GM18517 (cell line): ENCODE data around the gene INSYN2A.

ENCODE experiments used
- ATAC-seq: cut with Tn5 transposase; IDR thresholded peaks from one replicate; pipeline ENCODE4 v1.9.1; 2021; ENCODE audit warnings: mild to moderate bottlenecking, moderate library complexity; ENCODE audit not compliant: unreplicated experiment

The INSYN2A gene

DNA sequence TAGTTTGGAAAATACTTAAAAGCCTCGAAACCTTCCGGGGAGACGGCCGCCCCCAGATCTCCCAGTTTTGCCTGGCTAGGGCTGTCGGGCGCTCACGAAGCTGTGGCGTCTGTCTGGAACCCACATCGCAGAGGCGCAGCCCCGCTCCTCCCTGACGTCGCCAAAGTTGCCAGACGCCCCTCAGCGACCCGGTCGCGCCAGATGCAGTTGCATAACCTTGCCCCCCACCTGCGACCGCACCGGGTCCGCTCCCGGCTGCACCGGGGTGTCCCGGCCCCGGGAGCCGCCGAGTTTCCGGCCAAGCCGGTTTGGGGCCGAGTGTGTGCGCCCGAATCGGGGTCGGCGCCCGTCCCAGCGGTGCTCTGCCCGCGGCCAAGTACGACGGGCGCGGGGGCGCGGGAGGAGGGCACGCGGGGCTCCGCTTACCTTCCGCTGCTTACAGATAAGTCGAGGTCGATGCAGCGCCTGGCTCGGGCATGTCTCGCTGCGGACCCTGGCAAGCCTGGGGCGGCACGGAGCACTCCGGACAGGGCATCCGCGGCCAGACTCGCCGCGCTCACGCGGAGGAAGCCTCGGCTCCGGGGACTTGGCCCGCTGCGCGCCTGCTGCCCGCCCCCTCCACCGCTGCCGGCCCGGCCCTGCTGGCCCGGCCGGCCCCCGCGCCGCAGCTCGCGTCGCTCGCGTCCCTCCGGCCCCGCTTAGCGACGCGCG, 665 bp downstream of the INSYN2A start:
- ATAC-seq = no peak

DNA sequence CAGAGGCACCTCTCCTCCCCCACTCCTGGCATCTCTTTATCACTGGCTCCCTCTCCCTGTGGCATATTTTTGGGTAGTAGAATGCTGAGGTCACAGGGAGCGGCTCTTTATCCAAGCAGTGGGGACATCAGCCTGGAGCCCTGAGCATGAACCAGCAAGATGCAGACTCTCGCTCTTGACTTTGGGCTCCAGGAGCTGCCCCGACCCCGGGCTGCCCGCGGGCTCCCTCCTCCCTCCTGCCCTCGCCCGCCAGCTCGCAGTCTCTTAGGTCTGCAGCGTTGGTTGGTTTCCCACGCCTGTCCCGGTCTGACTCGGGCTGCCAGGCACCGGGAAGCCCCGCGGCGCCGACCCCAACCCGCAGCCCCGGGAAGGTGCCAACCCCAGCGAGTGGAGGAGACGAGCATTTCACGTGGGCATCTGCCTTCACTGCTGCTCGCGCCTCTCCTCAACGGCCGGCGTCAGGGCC, 1.3 kb downstream of the INSYN2A start:
- ATAC-seq = no peak

DNA sequence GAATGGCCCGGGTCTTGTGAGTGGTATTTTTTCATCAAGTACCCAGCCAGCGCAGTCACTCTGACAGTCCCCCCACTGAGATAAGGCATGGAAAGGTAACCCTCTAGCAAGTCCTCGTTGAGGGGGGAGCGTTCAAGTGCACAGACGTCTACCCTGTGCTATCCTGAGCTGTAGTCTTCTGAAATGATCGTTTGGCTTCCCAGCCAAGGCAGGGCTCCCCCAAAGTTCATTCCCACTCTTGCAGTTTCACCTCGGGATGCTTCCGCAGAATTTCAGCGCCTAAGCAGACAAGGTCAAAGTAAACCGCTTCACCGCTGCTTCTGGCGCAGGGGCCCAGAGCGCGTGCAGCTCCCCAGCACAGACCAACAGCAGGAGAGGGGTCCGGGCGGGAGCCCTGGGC, 1.8 kb downstream of the INSYN2A start:
- no peak for ATAC-seq

DNA sequence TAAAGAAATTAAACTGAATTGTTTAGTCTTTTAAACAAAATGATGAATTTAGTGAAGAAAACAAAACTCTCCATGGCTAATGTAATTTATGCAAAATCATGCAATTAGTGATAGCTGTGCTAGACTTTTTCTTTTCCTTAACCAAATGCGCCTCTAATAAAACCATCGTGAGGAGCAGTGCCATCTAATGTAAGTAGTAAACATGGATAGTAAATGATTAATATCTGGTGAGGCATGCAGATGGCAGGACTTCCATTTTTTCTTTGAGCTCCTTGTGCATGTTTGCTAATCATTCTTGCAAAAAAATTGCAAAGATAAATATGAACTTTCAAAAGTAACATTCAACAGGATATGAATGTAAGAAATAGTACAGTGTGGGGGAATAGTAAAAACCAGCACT, 2.3 kb downstream of the INSYN2A start:
- ATAC-seq = no peak

DNA sequence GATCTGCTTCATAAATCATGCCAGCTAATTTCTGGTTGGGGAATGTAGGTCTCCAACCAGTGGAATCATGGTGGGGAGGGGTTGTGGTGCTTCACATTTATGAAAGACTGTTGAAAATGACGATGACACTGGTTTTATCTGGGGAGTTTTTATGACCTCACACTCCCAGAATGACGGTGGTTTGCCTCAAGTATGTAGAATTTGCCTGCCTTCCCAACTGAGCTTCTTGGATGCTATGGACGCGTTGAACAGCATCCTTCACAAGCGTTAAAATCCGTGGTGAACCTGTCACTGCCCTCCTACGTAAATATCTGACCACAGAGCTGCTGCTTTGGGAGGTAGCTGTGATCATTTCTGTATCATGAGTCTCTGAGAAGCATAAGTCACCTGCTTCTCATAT, 3.3 kb downstream of the INSYN2A start:
- ATAC-seq = no peak

DNA sequence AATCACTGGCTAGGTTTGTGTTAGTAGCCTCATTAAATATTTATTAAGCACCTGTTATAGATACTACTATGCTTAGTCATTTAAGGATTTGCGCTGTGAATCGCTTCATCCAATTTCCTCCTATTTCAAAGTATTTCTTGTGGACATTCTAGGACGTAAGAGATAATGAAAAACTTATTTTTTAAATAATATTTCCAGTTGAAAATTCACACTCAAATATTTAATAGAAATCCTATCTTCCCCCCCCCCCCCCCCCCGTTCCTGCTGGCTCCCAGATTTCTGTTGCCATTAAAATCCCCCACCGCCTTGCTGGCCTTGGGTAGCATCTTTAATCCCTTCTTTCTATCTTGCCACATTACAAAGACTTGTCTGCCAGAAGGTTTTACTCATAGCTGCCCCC, 6.0 kb downstream of the INSYN2A start:
- no peak for ATAC-seq

DNA sequence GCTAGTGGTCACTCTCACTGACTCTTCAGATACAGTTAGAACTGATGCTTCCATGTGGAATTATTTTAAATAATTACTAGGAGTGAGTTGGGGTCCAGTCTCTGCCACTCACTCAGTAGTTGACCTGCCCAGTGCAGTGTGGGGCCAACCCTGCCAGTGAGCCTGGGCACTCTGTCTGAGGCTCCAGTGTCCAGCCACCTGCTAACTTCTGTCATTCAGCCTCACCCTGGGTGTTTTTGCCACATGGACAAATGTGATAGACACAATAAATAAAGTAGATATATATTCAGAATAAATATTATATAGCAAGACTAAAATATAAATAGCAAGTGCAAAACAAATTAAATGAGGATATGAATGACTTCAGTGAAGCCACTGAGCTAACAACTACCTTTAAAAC, 7.2 kb downstream of the INSYN2A start:
- no peak for ATAC-seq

DNA sequence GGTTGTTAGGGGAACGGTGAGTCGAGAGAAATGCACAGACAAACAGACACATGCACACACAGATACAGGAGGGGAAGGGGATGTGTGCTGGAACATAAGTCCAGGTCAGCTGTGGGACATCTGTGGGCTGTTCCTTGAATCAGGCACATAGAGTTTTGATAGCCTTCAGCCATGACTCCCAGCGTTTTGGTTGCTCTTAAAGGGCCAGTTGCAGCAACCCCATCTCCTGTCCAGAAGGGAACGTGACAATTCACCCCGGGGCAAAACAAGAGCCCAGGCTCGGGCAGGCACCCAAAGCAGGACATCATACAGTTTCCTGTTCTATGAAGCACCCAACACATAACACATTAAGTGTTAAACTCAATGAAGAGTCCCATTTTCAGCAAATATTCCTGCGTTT, 9.6 kb downstream of the INSYN2A start:
- no peak for ATAC-seq

DNA sequence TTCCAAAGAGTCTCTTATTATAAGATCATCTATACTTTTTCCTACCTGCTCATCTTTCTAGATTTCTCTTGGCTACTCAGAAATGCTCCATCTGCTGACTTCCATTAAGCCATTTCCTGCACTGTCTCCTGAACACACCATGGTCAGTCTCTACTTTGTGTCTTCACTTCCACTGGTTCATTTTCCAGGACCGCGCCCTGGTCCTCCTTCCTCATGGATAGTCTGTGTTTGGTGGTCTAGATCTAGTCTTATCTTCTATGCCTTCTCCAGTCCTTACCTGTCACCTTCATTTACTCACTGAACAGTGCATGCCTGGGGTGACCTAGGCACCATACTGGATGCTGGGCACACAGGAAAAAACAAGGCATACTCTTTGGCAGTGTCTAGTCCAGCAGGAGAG, 11.8 kb downstream of the INSYN2A start:
- no peak for ATAC-seq

DNA sequence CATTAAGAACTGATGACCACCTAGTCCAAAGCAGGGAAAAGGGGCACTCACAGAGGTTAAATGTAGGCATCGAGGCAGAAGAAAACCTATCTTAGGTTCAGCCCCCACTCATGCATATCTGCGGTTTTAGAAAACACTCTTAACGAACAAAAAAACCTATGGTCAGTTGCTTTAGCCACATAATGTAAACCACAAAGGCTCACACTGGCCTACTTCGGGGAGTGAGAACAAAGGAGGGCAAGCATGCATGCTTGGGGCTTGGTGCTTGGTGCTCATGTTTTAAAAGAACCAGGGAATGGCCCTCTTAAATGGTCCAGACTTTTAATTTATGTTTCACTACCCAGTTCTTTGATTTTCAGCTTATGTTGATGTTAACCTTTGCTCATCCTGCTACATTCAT, 14.2 kb downstream of the INSYN2A start:
- no peak for ATAC-seq

DNA sequence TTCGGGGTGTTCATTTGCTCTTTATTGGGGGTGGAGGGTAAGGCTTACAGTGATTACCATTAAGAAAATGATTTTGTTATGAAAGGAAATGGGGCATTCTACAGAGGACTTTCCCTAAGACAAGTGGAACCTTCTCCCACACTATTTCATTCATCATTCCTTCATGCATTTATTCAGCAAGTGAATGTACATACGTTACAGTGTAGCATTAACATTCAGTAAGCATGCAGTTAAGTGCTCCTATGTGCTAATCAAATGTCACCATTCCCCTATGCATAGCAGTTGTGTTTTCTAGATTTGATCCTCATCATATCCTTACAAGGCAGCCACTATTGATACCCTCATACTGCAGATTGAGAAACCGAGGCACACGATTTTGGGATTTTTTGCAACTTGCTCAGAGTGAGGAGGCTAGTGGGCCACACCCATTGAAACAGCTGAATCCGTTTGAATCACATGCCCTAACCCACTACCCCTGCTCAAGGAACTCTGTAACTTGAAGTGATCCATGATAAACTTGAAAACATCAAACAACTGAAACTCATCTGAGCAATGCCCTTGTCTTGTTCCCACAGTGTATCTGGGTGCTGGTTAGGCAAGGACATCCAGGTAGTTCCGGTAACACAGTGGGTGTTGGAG, 16.7 kb downstream of the INSYN2A start:
- ATAC-seq = no peak

DNA sequence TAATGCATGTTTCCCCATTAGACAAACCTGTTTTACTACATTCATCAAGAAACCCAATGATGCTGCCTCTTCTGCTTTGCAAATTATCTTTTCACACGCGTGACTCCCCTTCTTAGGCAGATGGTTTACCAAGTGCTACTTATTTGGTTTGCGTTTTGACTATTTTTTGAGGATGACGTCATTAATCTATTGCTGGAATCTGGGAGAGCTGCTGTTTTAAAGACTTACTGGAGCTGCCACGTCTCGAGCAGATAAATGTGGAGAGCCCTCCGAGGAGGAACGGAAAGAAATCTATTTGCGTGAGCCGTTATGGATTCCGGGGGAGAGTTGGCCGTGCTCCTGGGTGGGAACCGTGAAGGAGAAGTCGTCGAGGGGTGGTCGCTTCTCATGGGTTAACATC, 19.7 kb downstream of the INSYN2A start:
- no peak for ATAC-seq

DNA sequence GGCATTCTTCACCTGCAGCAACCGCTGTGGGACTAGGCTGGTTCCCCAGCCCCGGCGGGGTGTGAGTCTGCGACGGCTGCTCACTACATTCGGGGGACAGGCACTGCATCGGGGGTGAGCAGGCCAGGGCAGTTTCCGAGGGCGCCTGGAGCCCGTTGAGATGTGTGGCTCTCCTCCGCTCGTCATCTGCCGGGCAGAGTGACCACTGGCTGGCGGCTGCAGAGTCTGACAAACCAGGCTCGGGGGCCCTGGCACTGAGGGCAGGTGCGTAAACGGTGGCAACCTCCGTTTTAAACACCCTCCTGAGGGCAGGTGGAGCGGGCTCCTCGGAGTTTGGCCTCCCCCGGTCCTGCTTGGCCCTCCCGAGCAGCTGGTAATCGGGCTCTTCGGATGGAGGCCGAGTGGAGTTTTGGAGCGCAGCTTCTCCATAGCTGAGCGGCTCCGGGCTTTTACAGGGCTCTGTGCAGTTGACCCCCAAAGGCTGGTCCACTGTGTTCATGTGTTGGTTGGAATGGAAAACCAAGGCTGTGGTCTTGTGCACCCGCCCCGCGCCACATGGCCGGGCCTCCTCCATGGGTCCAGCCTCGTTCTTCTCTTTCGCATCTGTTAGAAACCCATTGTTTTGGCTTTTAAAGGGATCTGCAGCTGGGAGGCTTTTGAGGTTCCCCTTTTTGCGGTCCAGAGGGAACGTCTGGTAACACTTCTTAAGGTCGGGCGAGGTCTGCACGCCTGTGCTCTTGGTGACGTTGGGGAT, 20.9 kb downstream of the INSYN2A start:
- ATAC-seq = no peak

DNA sequence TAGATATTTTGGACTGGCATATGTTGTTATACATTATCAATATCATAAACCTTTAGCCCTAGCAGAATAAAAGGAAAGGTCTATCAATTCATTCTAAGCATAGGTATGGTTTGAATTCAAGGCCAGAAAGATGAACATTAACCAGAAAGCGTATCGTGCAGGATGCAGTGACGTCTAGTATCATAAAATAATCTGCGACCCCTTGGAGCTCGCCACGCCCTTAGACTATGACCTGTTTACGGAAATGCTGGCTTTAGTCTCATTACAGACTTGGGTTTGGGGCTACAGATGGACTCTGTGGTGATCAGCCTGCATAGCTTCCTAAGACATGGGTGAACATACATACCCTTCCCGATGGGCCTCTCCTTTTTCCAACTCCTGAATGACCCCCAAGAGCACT, 21.5 kb downstream of the INSYN2A start:
- no peak for ATAC-seq

DNA sequence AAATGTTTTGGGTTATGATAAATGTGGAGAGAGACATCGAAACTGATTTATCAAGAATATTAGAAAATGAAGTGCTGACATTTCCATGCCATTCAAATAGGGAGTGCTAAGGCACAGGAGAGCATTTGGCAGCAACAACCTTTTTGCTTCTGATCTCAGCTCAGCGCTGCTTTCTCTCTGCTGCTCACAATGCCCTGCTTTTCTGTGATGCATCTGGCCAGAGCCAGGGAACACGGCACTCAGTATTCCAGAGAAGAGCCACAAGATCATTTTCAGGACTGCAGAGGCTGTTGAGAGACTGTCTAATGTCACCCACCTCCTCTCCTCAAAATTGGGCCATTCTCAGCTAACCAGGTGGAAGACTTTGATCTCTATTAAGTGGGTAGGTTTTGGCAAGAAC, 28.1 kb downstream of the INSYN2A start:
- ATAC-seq = no peak

DNA sequence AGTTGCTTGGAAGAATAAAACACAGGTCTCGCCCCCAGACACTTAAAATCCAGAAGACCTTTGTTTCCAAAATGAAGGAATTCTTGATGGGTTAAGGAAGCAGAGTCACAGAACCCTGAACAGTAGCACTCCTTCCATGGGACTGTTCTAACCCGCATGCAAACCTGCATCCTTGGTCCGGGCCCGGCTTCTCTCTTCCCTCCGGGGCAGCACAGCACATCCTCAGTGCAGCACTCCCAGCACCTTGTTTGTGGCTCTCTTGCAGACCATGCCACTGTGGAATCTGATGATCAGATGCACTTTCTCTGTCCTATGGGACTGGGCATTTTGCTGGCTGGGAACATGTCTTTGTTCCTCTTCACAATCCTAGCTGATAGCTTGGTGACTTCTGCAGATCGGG, 33.5 kb downstream of the INSYN2A start:
- no peak for ATAC-seq

DNA sequence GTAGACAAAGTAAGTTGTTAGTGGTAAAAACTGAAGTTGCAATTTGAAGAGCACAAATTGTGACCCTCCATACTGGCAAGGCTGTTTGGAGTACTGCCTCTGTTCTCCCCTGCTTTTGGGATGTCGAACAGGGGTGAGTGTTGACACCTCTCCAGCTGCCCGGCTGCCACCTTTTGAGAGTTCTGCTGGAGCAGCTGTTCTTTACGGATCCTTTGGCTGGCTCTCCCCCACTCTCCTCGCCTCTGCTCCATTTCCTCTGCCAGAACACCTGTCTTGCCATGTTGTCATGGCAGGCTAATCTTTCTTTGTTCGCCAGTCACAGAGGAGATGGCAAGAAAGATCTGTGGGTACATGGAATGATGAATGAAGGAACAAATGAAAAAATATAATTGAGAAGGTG, 34.9 kb downstream of the INSYN2A start:
- ATAC-seq = no peak

DNA sequence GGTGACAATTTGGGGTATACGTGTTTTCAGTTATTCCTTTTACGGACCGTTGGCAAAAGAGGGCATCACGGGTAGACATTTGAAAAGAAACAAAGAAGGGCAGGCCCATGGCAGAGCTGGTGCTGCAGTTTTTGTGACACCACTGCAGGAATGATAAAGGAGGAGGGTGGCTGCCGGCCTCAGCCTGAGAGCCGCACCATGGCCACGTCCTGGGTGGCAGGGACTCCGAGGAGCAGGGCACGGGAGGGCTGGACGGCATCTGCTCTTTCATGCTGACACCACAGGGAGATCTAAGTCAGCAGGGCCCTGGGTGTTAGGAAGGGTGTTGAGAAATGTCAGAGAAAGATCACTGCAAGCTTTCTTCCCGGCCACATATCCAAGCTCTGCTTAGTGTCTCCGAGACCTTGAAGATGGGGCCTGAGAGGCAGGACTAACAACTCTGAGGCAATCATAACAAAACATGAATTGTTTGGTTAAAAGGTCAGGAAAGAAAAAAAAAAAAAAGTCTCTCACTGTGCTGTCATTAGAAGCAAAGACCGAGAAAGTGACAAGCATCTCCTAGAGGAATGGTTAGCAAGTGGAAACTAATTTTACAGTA, 36.6 kb downstream of the INSYN2A start:
- no peak for ATAC-seq

DNA sequence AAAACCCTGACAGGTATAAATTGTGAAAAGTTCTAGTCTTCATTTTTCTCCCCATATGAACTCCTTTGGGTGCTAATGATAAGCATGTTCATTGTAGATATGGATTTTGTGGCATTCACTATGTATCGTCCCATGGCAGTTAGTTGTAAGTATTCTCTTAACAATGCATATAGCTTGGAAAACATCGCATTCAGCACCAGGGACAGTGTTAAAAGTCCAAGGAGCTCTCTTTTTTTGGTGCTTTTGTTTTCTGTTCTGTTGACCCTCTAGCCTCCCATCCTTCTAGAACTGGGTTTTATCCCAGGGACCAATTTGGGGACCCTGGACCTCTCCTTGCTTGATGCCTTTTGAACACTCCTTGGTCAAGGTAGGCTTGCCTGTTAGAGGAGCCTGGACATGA, 37.7 kb downstream of the INSYN2A start:
- no peak for ATAC-seq

DNA sequence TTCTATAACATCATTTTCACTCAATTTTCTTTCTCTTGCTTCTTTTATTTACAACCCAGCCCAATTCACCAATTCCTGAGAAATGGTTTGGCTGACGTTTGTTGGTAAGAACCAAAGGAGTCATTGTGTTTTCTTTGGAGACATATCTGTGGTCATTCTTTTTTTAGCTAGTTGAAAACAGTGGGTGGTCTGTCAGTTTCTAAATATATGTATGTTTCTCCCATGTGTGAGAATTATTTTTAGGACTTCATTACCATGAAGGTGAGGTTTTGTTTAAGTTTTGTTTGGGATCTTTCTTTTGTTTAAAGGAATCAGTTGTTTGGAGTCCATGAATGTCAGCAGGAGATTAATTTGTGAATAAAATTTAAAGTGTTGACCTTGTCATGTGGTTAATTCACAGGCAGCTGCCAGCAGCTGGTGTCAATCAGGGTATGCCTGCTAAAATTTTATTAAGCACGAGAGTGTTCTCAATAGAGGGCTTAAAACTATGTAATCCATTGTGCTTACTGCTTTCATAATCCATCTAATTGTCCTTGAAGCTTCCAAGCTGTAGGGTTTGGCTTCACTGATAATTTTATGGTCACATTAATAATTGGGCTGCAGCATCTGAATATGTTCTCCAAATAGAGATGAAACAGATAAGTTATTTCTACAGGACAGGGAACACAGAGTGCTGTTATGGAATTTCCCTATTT, 38.7 kb downstream of the INSYN2A start:
- ATAC-seq = no peak

DNA sequence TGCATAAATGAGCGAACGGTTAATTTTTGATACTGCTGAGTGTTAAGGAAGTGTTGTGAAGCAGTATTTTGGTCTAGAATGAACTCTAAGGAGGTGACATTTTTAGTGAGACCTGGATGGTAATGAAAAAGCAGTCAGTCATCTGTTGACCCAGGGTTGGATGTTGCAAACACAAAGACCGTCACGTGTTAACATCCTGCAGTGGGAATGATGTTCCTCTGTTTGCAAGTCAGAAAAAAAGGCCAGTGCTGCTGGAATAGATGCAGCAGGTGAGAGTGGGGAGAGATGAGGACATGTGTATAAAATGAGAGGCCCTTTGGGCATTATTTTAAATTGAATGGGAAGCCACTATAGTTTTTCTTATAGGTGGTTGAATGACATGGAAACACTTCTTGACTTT, 39.3 kb downstream of the INSYN2A start:
- no peak for ATAC-seq
